Measurements from ENCODE around the gene GLIS2. TPM values are rescaled to one million over a fixed set of nuclear protein-coding genes. Genes with fewer than 3 reads are reported as not detected.

Gene GLIS2
- total RNA-seq, 1 donor from 2014 or later = 13.5 TPM

DNA sequence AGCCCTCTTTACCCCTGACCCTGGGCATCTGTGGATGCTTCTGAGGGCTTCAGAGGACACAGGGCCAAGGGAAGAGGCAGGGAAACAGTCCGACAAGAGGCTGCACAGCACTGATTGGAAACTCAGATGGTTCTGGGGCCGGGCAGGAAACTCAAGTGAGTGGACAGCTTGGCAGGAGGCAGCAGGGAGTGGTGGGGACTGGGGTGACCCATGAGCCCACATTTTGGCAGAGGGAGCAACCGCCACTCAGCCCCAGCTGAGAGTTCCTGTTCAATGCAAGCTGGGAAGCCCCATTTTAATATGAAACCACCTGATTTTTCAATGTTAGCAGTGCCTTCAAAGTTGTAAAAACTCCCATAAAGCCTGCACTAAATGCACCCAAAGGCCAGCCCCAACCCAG, 54.3 kb downstream of the GLIS2 start:
- DNase-seq (ENCODE audit: low read depth) = no peak

DNA sequence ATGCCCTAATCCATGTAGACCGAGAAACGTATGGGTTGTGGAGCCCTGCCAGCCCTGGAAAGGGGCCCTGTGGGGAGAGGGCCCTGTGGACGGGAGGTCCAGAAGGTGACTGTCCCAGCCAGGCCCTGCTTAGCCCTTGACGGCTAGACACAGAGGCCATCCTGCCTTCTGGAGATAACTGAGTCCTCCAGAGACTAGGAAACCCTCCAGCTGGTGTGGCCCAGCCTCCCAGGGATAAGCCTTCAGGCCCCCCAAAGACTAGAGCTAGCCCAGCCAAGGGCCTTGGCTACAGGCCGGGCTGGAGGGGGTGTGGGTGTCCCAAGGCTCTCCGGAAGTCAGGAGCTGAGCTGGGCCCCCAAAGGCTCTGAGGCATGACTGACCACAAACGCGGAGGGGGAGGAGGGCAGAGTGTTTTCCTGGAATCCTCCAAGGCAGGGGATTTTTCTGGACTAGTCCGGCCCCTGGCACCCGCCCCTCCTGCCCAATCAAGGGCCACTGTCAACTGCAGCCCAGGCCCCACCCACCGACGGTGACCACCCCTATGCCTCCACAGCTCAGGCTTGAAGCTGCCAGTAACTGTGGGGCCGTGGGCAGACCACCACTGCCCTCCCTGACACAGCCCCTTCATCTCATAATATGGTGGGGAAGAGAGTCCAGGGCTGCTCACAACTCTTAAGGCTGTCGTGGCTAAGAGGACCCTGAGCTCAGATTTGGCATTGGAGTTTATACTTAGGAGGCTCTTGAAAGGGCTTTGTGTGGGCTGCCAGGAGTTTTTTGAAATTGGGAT, 54.9 kb downstream of the GLIS2 start:
- DNase-seq (ENCODE audit: low read depth) = peak; percentile 85

DNA sequence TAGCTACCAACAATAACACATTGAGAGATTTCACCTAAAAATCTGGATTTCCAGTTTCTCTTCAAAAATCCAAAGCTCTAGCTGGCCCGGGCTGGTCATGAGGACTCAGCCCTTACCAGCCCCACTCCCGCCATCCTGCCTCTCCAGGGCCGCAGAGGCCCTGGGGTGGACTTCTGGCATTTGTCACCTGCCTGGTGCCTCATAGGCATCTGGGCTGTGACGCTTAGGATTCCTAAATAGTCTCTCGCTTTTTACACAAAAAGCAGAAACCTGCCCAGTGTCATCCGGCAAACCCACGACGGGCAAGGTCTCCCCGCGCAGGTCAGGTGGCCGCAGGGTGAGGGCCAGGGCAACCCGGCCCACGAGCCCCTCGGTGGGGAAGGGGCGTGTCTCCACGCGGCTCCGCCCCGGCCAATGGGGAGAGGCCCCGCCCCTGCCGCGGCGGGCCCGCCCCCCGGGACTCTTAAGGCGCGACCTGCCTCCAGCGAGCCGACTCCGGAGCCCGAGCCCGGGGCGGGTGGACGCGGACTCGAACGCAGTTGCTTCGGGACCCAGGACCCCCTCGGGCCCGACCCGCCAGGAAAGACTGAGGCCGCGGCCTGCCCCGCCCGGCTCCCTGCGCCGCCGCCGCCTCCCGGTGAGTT, 55.6 kb downstream of the GLIS2 start, which contains the start of gene VASN:
Gene VASN (plus strand): TSS at position 492 of the 644 bp plus-strand sequence. CDS start 9,030 bp downstream, outside the sequence.
- peak; percentile 40 for DNase-seq (ENCODE audit: low read depth)

DNA sequence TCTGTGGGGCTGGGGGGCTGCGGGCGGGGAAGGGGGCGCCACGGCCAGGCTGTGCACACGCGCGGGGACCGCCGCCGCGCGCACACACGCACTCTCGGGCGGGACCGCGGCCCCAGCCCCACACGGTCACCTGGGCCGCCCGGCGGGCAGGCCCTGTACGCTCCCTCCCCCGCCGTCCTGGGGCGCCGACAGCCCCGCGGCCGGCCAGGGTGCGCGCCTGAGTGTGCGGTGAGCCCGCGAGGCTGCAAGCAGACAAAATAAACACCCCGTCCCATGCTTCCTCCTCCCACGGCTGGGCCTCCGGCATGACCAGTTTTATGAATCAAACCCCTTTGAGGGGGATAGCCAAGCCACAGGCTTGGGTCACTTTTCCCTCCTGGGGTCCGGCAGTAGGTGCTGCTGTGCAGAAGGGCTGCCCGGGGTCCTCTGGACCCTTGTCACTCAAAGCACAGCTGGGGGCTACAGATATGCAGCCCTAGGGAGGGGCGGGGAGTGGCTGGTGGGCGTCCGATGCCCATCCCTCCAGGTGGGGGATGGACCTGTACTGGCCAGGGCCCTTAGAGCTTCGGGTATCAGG, 56.2 kb downstream of the GLIS2 start:
- no peak for DNase-seq (ENCODE audit: low read depth)

GRCh38 chr16:4372578-4373355, 56.9 kb downstream of the GLIS2 start:
- DNase-seq (ENCODE audit: low read depth) = no peak

GRCh38 chr16:4373356-4373908, 57.6 kb downstream of the GLIS2 start:
- DNase-seq (ENCODE audit: low read depth) = no peak

GRCh38 chr16:4373909-4374742, 58.3 kb downstream of the GLIS2 start:
- DNase-seq (ENCODE audit: low read depth) = peak; percentile 67

DNA sequence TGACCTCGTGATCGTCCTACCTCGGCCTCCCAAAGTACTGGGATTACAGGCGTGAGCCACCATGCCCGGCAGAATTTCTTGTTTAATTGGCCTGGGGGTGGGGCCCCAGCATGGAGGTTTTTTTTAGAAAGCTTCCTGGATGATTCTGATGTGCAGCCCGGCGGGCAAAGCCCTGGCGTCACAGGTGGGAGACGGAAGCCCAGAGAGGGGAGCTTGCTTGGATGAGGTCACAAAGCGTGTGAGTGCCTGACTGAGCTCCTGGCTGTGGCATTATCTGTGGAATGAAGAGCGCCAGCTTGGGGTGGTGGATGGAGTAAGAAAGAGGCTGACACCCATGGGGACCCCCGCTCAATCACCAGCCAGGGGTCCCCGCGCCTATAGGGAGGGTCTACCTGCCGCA, 59.9 kb downstream of the GLIS2 start:
- no peak for DNase-seq (ENCODE audit: low read depth)

DNA sequence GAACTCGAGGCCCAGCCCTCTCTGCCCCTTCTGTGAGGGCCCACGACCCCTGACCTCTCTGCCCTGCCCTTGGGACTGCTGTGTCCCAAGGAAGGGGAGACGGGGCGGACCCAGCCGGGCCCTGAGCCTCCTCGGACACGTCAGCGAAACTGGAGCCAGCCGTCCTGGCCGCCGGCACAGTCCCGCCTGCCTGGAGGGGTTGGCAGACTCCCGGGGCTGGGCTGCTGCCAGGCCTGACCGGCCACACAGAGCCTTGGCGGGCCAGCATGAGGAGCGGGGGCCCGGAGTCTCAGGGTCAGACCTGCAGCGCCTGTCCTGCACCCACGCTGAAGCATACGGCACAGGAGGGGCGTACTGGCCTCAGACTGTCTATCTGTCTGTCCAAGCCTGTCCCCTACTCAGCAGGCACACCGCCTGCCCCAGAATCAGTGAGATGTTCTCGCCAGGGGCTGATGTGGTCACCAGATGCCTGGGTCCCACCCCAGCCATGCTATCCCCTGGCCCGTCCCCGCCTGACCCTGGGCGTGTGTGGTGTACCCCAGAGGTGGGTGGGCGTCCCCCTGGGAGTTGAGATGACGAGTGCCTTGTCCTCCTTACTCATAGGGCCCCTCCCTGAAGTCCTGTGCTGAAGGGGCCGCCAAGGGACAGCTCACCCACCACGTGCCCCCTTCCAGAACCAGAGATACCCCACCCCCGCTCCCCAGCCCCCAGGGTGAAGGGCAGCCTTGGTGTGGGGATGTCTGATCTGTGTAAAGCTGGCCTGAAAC, 60.4 kb downstream of the GLIS2 start:
- peak; percentile 37 for DNase-seq (ENCODE audit: low read depth)

DNA sequence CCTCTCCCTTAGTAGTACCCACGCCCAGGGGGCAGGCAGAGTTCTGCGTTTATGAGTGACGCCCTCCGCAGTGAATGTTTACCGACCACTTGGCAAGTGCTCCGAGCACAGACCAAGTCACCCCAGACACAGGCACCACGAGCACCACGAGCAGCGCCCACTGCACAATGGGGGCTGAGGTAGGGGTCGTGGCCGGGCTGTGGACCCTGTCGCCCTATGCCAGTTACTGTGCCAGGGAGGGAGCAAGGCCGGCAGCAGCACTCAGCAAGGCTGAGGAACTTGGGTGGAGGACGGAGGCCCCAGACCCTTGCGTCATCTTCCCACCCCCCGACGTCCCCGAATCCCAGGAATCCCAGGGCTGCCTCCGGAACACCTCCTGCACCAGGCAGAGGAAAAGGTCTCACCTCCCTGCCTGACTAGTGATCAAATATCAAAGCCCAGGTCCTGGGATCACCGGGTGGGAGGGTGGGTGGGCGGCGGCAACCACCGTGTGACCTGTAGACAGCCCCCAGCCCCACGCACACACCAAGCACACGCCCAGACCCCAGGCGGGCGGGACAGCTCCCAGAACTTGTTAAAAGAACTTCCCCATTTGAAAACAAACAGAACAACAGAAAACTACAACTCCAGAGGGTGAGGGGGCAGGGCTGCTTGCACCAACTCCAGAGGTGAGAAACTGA, 61.2 kb downstream of the GLIS2 start:
- no peak for DNase-seq (ENCODE audit: low read depth)

DNA sequence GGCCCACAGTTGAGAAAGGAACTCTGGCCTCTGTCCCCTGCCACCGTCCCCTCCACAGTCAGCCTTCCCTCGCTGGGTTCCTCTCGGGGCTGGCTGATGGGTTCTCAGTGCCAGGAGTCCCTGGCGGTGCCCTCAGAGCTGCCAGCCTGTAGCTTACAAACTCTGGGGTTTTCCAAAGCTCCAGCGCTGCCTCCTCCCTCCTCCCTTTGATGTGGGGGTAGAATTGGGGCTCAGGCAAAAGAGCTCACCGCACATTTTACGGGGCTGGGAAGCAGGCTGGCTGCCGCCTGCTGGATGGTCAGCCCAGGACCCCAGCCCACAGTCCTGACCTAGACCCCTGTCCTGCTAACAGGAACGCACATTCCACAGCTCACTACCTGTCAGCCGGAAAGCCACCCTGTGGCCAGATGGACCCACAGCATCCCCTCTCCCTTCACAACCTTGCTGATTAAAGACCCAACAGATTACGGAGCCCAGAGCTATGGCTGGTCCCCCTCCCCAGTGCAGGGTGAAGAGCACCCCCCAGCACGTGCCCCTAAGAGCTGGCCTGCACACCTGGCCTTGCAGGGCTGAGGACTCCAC, 61.8 kb downstream of the GLIS2 start:
- no peak for DNase-seq (ENCODE audit: low read depth)

DNA sequence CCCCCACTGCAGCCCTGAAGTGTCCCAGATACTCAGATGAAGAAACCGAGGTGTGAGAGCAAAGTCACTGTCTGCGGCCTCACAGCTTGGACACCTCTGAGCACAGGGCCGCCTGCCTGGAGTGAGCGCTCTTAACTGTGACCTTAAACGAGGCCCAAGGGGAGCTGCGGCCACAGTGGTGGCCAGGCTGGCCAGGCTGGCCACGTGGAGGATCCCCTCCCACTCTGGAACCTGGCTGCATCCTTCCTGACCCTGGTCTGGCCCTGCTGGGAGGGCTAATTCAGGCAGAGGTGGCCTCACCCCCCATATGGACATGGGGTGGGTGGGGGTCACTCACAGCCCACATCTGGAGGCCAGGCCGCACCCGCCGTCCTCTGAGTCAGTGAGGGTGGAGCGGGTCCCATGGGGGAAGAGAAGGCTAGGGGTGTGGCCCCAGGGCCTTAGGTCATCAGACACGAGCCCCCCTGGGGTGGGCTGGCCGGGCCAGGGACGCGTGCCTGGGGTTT, 62.3 kb downstream of the GLIS2 start:
- DNase-seq (ENCODE audit: low read depth) = no peak

DNA sequence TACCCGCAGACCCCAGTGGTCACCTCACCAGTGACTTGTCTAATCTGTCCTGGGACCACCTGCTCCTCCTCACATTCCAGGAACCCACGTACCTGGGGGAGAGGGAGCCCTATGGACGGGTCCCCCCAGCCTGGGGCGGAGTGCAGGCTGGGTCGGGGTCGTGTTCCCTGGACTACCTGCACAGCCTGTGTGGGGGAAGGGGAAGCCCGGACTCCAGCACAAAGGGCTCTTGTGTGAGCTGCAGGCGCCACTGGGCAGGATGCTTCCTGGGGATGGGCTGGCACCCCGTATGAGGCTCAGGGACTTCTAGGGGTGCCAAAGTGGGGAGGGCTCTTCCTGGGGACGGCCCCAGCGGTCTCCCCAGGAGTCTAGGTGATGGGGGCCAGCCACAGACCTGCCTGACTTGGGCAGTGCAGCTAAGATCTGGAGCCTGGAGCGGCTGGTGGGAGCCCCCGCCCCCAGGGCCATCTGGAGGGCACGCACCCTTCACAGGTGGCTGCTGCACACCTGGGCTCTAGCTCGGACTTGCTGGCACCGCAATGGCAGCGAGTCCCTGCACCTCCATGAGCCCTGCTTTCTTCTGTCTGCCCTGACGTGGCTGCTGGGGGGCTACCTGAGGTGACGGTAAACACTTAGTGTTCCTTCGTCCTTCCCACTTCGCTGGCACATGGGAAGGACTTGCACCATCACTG, 63.3 kb downstream of the GLIS2 start:
- DNase-seq (ENCODE audit: low read depth) = no peak

DNA sequence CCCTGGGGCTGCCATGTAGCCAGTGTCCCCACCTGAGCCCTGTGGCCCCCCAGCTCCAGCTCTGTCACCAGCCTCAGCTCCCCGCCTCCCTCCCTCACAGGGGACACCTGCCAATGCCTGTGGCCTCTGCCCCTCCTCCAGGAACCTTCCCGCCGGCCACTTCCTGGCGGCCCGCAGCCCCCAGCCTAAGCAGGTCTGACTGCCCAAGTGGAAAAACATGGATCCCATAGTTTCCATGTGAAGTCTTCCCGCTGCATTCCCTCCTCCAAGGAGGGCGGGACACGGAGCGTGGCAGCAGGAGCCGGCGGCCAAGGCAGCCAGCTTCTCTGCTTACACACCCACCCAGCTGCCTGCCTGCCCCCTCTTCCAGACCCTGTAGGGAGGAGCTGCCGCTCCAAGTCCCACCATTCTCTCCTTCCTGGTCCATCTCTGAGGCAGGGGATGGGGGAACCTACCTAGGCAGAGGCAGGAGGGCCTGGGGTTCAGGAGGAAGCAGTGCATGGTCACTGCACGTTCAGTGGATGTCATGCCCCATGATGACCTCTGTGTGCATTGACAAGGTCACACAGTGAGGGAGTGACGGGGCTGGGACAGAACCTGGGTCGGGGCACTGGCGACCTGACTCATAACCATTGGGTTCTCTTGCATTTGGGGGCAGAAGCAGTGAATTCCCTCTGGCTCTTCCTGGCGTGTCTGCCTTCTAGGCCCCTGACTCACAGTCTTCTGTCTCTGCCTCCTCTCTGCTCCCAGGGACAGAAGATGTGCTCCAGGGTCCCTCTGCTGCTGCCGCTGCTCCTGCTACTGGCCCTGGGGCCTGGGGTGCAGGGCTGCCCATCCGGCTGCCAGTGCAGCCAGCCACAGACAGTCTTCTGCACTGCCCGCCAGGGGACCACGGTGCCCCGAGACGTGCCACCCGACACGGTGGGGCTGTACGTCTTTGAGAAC, 64.5 kb downstream of the GLIS2 start:
- DNase-seq (ENCODE audit: low read depth) = peak; percentile 39

- peak; percentile 61 for DNase-seq (ENCODE audit: low read depth)
These were observed 65.4 kb downstream of the GLIS2 start for GRCh38 chr16:4381072-4381934.
